ENCODE data around the gene GRAMD1A. TPM values are rescaled to one million over a fixed set of nuclear protein-coding genes. Genes with fewer than 3 reads are reported as not detected.
"Not testable (repeated sequence)": the region's sequence is repeated elsewhere in the genome, so short reads cannot be mapped to it uniquely, and the experiment has no call there.

GRAMD1A gene
- polyA plus RNA-seq, 1 donor from 2014 or later: 18.1 TPM

GRCh38 chr19:35005256-35005977 is 5.3 kb downstream of the GRAMD1A start:
- no peaks in the 10 kb centered on the region for H3K9me3 Mint-ChIP-seq
- H3K4me3 Mint-ChIP-seq: peak overlapping the region in 1 of 4 donors; percentile 51
- no peaks in the 10 kb centered on the region for H3K27me3 Mint-ChIP-seq
- peaks cover 23 to 29% (median 26%) of the 10 kb centered on the region in 3 donors for H3K4me1 Mint-ChIP-seq
- H3K36me3 Mint-ChIP-seq: no peaks in the 10 kb centered on the region
- no peak overlapping the region for H3K27ac Mint-ChIP-seq

GRCh38 chr19:35006007-35006341 is 5.9 kb downstream of the GRAMD1A start:
- not testable (repeated sequence) for H3K4me3 Mint-ChIP-seq, H3K27ac Mint-ChIP-seq, H3K9me3 Mint-ChIP-seq, H3K27me3 Mint-ChIP-seq, H3K36me3 Mint-ChIP-seq
- peaks cover 22 to 28% (median 25%) of the 10 kb centered on the region in 3 donors for H3K4me1 Mint-ChIP-seq

- no peaks in the 10 kb centered on the region for H3K27me3 Mint-ChIP-seq
- H3K4me1 Mint-ChIP-seq: peaks cover 19 to 23% (median 20%) of the 10 kb centered on the region in 3 donors
- H3K9me3 Mint-ChIP-seq: no peaks in the 10 kb centered on the region
- H3K27ac Mint-ChIP-seq: peak overlapping the region in 1 of 3 donors; percentile 47
- H3K36me3 Mint-ChIP-seq: no peaks in the 10 kb centered on the region
- no peak overlapping the region for H3K4me3 Mint-ChIP-seq
Observed at GRCh38 chr19:35006342-35006998, 6.3 kb downstream of the GRAMD1A start.

GRCh38 chr19:35006999-35007365 is 6.9 kb downstream of the GRAMD1A start:
- Mint-ChIP-seq H3K9me3 (no peaks in the 10 kb centered on the region), H3K4me1 (peaks cover 16 to 19% (median 18%) of the 10 kb centered on the region in 3 donors), H3K27ac (no peak overlapping the region), H3K36me3 (no peaks in the 10 kb centered on the region), H3K4me3 (no peak overlapping the region), H3K27me3 (no peaks in the 10 kb centered on the region)

- not testable (repeated sequence) for H3K27ac Mint-ChIP-seq, H3K27me3 Mint-ChIP-seq, H3K4me3 Mint-ChIP-seq, H3K9me3 Mint-ChIP-seq, H3K36me3 Mint-ChIP-seq
- peaks cover 13 to 20% (median 17%) of the 10 kb centered on the region in 3 donors for H3K4me1 Mint-ChIP-seq
Observed at GRCh38 chr19:35007427-35007826, 7.3 kb downstream of the GRAMD1A start.

GRCh38 chr19:35008891-35009341 is 8.8 kb downstream of the GRAMD1A start:
- H3K9me3 Mint-ChIP-seq: no peaks in the 10 kb centered on the region
- peaks cover 0 to 16% (median 16%) of the 10 kb centered on the region in 3 donors for H3K4me1 Mint-ChIP-seq
- H3K36me3 Mint-ChIP-seq: no peaks in the 10 kb centered on the region
- no peak overlapping the region for H3K27ac Mint-ChIP-seq
- no peaks in the 10 kb centered on the region for H3K27me3 Mint-ChIP-seq
- no peak overlapping the region for H3K4me3 Mint-ChIP-seq

- Mint-ChIP-seq H3K36me3 (no peaks in the 10 kb centered on the region), H3K9me3 (no peaks in the 10 kb centered on the region), H3K4me1 (peaks cover 0 to 21% (median 20%) of the 10 kb centered on the region in 3 donors), H3K4me3 (peak overlapping the region in 1 of 4 donors; percentile 65), H3K27me3 (no peaks in the 10 kb centered on the region), H3K27ac (no peak overlapping the region)
Observed at GRCh38 chr19:35009424-35010415, 9.6 kb downstream of the GRAMD1A start.

- Mint-ChIP-seq H3K27ac (no peak overlapping the region), H3K4me1 (peaks cover 0 to 21% (median 20%) of the 10 kb centered on the region in 3 donors), H3K4me3 (peak overlapping the region in 1 of 4 donors; percentile 68), H3K36me3 (no peaks in the 10 kb centered on the region), H3K27me3 (no peaks in the 10 kb centered on the region), H3K9me3 (no peaks in the 10 kb centered on the region)
Observed at GRCh38 chr19:35011091-35011689, 11.1 kb downstream of the GRAMD1A start.

GRCh38 chr19:35011737-35012682 is 11.9 kb downstream of the GRAMD1A start:
- Mint-ChIP-seq H3K4me1 (peaks cover 0 to 21% (median 20%) of the 10 kb centered on the region in 3 donors), H3K27me3 (no peaks in the 10 kb centered on the region), H3K9me3 (no peaks in the 10 kb centered on the region), H3K27ac (no peak overlapping the region), H3K36me3 (no peaks in the 10 kb centered on the region), H3K4me3 (peak overlapping the region in 1 of 4 donors; percentile 61)

GRCh38 chr19:35013041-35013819 is 13.1 kb downstream of the GRAMD1A start:
- Mint-ChIP-seq H3K27me3 (no peaks in the 10 kb centered on the region), H3K27ac (peak overlapping the region in 2 of 3 donors; percentile 46 to 65), H3K9me3 (no peaks in the 10 kb centered on the region), H3K4me3 (peak overlapping the region in 3 of 4 donors; percentile 53 to 82 (median 63)), H3K36me3 (no peaks in the 10 kb centered on the region), H3K4me1 (peaks cover 0 to 21% (median 20%) of the 10 kb centered on the region in 3 donors)

GRCh38 chr19:35013820-35014754 is 14.0 kb downstream of the GRAMD1A start:
- Mint-ChIP-seq H3K4me3 (peak overlapping the region in 3 of 4 donors; percentile 20 to 88 (median 64)), H3K36me3 (no peaks in the 10 kb centered on the region), H3K9me3 (no peaks in the 10 kb centered on the region), H3K27me3 (no peaks in the 10 kb centered on the region), H3K4me1 (peaks cover 0 to 21% (median 20%) of the 10 kb centered on the region in 3 donors), H3K27ac (peak overlapping the region; percentile 15 to 63 (median 57))

GRCh38 chr19:35014774-35015173 is 14.7 kb downstream of the GRAMD1A start:
- Mint-ChIP-seq H3K4me3 (peak overlapping the region in 1 of 4 donors; percentile 88), H3K4me1 (peaks cover 0 to 23% (median 20%) of the 10 kb centered on the region in 3 donors), H3K27ac (peak overlapping the region; percentile 15 to 63 (median 57))
- not testable (repeated sequence) for H3K27me3 Mint-ChIP-seq, H3K36me3 Mint-ChIP-seq, H3K9me3 Mint-ChIP-seq

All from IgD-negative memory B cell (primary cell).